OCI-LY1 (cell line): Measurements from ENCODE around the gene NUPR1.

Experiments used
- CTCF ChIP-seq: fragments of 200-600 bp; sonication (generic), shearing (Covaris generic); IDR thresholded peaks from 2 replicates; pipeline ENCODE4 v1.5.1; 2017; ENCODE audit warnings: mild to moderate bottlenecking, antibody characterized with exemption, low read length, moderate library complexity, mixed read lengths
- EZH2 ChIP-seq: fragments of 200-600 bp; sonication (generic), shearing (Covaris generic); IDR thresholded peaks from 2 replicates; pipeline ENCODE4 v1.8.0; 2017; ENCODE audit warnings: borderline replicate concordance, mixed run types, mild to moderate bottlenecking, antibody characterized with exemption, low read length, moderate library complexity, mixed read lengths

DNA sequence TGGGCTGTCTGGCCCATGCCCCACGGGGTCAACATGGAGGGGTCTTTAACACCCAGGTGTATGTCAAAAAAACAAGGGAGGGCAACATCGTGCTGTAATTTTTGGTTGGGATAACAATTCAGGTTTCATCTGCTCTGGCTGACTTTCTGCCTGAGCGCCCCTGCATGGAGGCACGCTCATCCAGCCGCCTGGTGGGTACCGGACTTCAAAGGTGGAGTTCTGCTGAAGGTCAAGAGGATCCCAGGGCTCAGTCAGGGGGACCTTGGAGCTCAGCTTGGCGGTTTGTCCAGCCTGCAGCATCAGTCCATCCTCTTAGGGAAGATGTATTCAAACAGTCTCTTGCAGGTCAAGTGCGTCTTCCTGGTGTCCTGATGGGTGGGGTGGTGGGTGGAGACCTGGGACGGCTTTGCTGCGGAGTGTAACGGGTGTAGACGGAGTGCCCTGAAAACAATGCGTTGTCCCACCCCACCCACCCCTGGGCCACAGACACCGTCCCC lies 9.6 kb upstream of the NUPR1 start:
- TF ChIP-seq CTCF (no peak), EZH2 (no peak)
